T47D (cell line): Measurements from ENCODE around the gene ZNF217.
"Not testable (repeated sequence)": the region's sequence is repeated elsewhere in the genome, so short reads cannot be mapped to it uniquely, and the experiment has no call there.

Source experiments
- DNase-seq, 2 experiments: peaks; one replicate each; pipeline versions ENCODE4 v3.0.0 to v3.0.0-alpha.2; 2011 to 2012; ENCODE audit warnings: low read depth in 1 of 2, low spot score in 1 of 2
- JUND ChIP-seq: IDR thresholded peaks from 2 replicates; pipeline ENCODE4 v1.6.1; 2012; ENCODE audit warnings: low read depth
- in situ Hi-C: cut with HindIII; loops from 2 replicates; pipeline ENCODE4 v1.10.0; 2016; ENCODE audit warnings: low sequenced_read_pairs, low pct_unique_long_range_greater_than_20kb

The ZNF217 gene

GRCh38 chr20:53599044-53599362, 5.4 kb upstream of the ZNF217 start:
- no peak for TF ChIP-seq JUND
- DNase-seq = no peak
- in situ Hi-C loops = no loop called here

GRCh38 chr20:53598140-53599043, 4.8 kb upstream of the ZNF217 start:
- no peak for TF ChIP-seq JUND
- in situ Hi-C loops = no loop called here
- no peak for DNase-seq

GRCh38 chr20:53597521-53598120, 4.0 kb upstream of the ZNF217 start:
- TF ChIP-seq JUND = no peak
- no peak for DNase-seq
- in situ Hi-C loops = no loop called here

GRCh38 chr20:53597030-53597482, 3.4 kb upstream of the ZNF217 start:
- peak in 1 of 2 experiments; percentile 61 for DNase-seq
- in situ Hi-C loops = no loop called here
- no peak for TF ChIP-seq JUND

GRCh38 chr20:53596189-53597001, 2.8 kb upstream of the ZNF217 start:
- in situ Hi-C loops = not testable (repeated sequence)
- peak in 1 of 2 experiments; percentile 69 for DNase-seq

- in situ Hi-C loops = not testable (repeated sequence)
Observed at GRCh38 chr20:53595742-53596141, 2.1 kb upstream of the ZNF217 start.

GRCh38 chr20:53595018-53595378, 1.4 kb upstream of the ZNF217 start:
- TF ChIP-seq JUND = no peak
- in situ Hi-C loops = no loop called here
- no peak for DNase-seq

More at GRCh38 chr20:53595742-53596141, 2.1 kb upstream of the ZNF217 start:
- not testable (repeated sequence) for DNase-seq

GRCh38 chr20:53594068-53595017, 704 bp upstream of the ZNF217 start:
- peak; percentile 71 to 98 for DNase-seq
- TF ChIP-seq JUND = no peak
- in situ Hi-C loops = no loop called here

GRCh38 chr20:53592992-53593465, 610 bp downstream of the ZNF217 start:
- DNase-seq = no peak

GRCh38 chr20:53592454-53592991, 1.1 kb downstream of the ZNF217 start:
- peak in 1 of 2 experiments; percentile 75 for DNase-seq
- in situ Hi-C loops = not testable (repeated sequence)

More at GRCh38 chr20:53592992-53593465, 610 bp downstream of the ZNF217 start:
- in situ Hi-C loops = no loop called here
- TF ChIP-seq JUND = no peak

GRCh38 chr20:53591941-53592441, 1.6 kb downstream of the ZNF217 start:
- DNase-seq, in situ Hi-C loops: not testable (repeated sequence)

GRCh38 chr20:53591206-53591741, 2.4 kb downstream of the ZNF217 start:
- in situ Hi-C loops, DNase-seq: not testable (repeated sequence)

GRCh38 chr20:53590608-53591007, 3.0 kb downstream of the ZNF217 start:
- DNase-seq, in situ Hi-C loops: not testable (repeated sequence)

GRCh38 chr20:53590122-53590521, 3.5 kb downstream of the ZNF217 start:
- DNase-seq, in situ Hi-C loops: not testable (repeated sequence)

GRCh38 chr20:53589321-53590065, 4.1 kb downstream of the ZNF217 start:
- in situ Hi-C loops, DNase-seq: not testable (repeated sequence)
